Fibroblast of skin of abdomen (primary cell): ENCODE data around the gene IGFL1.
"Not testable (repeated sequence)": the region's sequence is repeated elsewhere in the genome, so short reads cannot be mapped to it uniquely, and the experiment has no call there.

ENCODE experiments used
- DNase-seq: peaks from one replicate; pipeline ENCODE4 v3.0.0-alpha.2; 2013

Gene IGFL1

GRCh38 chr19:46225558-46226004 is 4.0 kb upstream of the IGFL1 start:
- DNase-seq, result peak; percentile 22

GRCh38 chr19:46226438-46226973 is 3.0 kb upstream of the IGFL1 start:
- no peak for DNase-seq

DNA sequence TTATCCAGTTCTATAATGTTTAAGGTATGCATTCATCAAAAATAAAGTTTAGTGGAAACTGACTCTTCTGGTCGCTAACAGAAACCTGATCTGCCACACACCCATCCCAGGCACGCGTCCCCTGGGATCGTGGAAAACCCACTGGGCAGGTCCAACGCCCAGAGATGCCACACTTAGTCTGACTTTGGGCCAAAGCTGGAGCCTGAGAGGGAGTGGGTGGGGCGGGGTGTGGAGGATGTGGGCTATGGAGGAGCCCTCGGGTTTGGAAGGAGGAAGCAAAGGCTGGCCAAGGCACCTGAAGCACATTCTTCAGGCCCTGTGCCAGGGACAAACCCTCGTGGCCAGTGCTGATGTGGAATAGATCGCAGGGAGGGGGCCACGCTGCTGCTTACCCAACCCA is 2.5 kb downstream of the IGFL1 start:
- DNase-seq, result no peak

DNA sequence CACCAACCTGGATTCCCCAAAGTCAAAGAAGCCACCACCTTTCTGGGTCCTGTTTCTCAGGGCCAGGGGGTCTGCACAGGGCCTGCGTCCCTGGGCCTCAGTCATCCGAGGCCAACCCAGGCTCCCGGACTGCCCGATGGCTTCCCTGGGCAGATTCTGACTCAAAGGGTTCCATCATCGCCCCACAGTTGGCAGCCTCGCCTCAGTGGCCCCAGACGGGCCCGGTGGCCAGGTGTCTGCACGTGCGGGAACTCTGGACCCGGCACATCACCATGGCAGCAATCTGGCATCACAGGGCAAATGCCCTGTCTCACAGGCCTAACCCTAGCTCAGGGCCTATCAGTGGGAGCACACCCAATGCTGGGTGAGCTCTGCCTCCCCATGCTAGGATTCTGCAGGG is 2.9 kb downstream of the IGFL1 start:
- DNase-seq, result no peak

GRCh38 chr19:46232938-46233621 is 3.5 kb downstream of the IGFL1 start:
- no peak for DNase-seq

GRCh38 chr19:46233871-46234270 is 4.3 kb downstream of the IGFL1 start:
- not testable (repeated sequence) for DNase-seq

DNA sequence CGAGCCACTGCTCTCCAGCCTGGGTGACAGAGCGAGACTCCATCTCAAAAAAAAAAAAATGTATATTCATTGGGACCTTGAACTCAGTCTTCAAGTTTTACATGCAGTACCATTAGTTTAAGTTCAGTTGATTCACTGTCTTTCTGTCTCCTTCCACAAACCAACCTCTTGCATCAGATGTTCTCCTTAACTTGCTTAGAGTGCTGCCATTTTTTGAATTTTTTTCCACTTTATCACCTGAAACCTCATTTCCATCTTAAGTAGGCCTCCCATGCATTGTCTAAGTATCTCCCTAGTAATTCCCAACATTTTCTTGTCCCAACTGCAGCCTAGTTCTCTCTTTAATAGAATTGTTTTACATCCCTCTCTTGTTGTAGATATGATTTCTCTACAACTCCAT is 8.6 kb downstream of the IGFL1 start:
- DNase-seq, result peak; percentile 19

DNA sequence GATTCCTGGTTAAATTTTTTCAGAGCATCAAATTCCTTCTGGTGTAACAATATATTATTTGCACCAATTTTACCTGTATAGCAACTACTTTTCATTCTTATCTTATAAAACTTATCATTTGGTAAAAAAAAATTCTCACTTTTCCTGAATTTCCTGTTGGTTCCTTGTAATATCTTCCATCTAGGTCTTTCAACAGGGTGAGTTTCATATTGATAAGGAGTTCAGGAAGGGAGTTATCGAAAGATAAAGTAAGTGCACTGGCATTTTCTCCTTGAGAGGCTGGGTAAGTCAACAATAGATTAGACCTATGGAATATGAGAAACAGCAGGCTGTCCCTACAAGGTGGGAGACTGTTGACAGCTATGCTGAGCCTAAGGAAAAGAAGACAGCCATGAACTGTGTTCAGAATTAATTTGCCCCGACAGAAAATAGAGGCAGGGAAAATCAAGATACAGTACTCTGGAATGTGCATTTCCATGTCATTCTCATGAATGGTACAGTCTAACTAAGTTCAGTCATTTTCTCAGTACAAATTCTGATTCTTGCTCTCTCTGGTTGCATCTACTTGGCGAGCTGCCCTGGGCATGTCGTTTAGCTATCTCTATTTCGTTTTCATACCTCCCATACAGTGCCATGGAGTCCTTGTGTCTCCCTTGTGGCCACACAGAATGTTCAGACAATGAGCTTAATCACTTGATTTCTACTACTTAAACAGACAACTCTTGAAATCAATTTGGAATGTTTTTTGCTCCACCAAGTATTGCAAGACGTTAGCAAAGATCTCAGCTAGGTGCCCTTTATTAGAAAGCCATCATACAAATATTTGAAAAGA is 9.9 kb downstream of the IGFL1 start:
- DNase-seq, result no peak

DNA sequence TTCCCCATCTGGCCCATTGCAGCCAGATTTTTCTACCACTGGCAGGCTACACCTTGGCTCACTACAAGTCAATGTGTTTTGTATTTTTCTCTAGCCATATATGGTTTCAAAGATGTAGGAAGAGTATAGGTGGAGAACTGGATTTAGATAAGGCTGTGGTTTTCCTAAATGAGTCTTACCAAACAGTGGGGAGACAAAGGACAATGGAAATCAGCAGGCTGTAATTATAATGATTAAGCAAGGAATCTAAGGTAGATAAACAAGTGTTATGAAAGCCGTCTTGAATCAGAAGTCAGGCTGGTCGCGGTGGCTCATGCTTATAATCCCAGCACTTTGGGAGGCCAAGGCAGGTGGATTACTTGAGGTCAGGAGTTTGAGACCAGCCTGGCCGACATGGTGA is 11.2 kb downstream of the IGFL1 start:
- no peak for DNase-seq

GRCh38 chr19:46241626-46242025 is 12.1 kb downstream of the IGFL1 start:
- no peak for DNase-seq

DNA sequence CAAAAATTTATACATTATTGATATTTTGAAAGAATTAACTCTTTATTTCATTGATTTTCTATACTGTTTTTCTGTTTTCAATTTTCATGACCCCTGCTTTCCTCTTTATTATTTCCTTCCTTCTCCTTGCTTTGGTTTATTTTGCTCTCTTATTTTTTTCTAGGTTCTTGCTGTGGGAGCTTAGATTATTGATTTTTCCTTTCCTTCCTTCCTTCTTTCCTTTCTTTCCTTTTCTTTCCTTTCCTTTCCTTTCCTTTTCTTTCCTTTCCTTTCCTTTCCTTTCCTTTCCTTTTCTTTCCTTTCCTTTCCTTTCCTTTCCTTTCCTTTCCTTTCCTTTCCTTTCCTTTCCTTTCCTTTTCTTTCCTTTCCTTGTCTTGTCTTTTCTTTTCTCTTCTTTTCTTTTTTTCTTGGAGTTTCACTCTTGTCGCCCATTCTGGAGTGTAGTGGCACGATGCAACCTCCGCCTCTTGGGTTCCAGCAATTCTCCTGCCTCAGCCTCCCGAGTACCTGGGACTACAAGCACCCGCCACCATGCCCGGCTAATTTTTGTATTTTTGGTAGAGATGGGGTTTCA is 13.6 kb downstream of the IGFL1 start:
- DNase-seq, result not testable (repeated sequence)

DNA sequence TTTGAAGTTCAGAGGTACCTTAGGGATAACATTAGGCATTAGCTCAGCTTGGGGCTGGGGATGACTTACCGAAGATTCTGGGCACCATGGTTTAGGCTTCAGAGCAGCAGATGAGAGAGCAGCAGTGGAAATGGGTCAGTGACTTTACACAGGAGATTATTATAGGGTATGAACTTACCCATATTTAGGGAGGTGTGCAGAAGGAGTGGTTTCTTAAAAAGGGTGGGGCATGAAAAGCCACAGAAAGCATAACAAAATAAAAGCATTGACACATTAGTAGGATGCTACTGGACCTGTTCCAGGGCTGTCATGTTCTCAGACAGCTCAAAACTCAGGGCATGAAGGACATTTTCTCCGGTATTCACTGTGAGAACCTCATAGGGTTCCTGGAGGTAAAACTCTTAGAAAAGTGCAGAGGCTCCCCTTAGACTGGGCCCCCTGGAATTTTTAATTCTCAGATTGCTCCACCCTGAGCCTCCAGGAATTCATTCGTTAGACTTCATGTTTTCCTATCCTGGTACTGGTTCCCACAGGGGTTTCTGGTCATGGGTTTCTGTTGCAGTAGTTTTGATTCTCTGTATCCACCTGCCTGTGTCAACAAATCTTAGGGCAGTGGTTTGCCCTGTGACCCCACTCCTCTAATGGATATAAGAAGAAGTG is 20.7 kb downstream of the IGFL1 start:
- DNase-seq, result no peak

DNA sequence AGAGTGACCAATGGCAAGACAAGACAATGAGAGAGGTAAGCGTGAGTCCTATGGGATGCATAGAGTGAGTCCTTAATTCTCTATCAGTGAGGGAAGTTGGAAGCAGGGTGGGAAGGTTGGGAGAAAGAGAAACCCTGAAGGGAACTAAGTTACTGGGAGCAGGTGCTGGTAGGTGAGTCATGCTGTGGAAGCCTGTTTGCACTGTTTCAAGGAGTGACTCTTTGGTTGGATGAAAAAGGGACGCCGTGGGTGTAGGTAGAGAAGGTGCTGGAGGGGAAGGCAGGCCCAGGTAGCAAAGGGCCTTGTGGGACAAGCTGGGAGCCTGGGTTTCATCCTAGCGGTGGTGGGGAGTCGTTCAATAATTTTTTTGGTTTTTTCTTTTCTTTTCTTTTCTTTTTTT is 21.9 kb downstream of the IGFL1 start:
- DNase-seq, result no peak

DNA sequence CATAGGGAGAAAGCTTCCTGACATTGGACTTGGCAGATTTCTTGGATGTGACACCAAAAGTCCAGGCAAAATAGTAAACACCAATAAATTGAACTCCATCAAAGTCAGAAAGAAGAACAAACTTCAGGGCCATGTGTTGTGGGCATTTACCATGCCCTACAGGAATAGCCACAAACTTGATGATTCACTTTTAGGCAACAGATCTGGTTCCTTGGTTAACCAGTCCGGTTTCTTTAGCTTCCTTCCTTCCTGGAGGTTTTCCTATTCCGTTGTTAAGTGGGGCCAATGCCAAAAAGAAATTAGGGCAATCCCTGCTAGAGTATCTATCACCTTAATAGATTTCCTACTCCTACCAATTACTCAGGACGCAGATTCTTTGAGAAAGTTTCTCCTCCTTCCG is 25.2 kb downstream of the IGFL1 start:
- no peak for DNase-seq

GRCh38 chr19:46256855-46257254 is 27.3 kb downstream of the IGFL1 start:
- no peak for DNase-seq

- not testable (repeated sequence) for DNase-seq
Measured at GRCh38 chr19:46261501-46261900, 32.0 kb downstream of the IGFL1 start.

DNA sequence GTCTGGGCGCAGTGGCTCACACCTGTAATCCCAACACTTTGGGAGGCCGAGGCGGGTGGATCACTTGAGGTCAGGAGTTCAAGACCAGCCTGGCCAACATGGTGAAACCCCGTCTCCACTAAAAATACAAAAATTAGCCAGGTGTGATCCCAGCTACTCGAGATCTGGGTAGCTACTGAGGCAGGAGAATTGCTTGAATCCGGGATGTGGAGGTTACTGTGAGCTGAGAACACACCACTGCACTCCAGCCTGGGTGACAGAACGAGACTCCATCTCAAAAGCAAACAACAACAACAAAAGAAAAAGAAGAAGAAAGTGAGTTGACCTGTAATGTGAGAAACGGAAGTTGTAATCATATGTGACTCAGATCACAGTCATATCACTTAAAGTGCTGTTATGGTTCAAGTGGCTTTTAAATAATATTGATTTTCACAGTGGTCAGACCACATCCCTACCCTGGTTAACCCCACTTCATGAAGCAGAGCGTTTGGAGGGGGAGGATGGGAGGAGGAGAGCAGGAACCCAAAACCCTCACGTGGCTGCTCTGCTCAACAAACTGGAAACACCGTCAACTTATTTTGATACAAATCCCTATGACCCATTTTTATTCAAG is 33.2 kb downstream of the IGFL1 start:
- peak; percentile 47 for DNase-seq

DNA sequence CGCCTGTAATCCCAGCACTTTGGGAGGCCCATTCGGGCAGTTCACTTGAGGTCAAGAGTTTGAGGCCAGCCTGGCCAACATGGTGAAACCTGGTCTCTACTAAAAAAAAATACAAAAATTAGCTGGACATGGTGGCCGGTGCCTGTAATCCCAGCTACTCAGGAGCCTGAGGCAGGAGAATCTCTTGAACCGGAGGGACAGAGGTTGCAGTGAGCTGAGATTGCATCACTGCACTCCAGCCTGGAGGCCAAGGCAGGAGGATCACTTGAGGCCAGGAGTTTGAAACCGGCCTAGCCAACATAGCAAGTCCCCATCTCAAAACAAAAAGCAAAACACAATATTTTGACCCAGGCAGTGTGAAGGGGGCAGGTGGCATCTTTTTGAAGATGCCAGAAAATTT is 35.3 kb downstream of the IGFL1 start:
- not testable (repeated sequence) for DNase-seq

DNA sequence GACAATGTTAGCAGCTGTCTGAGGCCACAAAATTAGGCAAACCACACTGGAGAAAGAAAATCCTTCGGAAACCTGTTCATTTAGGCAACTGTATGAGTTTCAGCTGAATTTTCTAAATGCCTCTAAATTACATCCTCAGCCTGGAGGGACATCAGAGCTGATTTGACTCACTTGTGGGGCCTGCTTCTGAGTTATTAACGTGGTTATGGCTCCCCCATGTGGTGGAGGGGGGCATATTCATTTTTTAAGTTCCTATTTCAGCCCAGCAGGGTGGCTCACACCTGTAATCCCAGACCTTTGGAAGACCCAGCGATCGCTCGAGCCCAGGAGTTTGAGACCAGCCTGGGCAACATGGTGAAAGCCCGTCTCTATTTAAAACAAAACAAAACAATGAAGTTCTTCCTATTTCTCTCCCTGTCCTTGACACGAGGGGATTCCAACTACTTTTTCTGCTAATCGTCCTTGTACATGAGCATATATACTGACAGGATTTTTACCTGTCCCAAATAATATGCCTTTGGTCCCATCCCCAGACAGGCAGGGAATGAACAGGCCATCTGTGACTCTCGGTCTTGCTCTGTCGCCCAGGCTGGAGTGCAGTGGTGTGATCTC is 35.8 kb downstream of the IGFL1 start:
- peak; percentile 82 for DNase-seq

DNA sequence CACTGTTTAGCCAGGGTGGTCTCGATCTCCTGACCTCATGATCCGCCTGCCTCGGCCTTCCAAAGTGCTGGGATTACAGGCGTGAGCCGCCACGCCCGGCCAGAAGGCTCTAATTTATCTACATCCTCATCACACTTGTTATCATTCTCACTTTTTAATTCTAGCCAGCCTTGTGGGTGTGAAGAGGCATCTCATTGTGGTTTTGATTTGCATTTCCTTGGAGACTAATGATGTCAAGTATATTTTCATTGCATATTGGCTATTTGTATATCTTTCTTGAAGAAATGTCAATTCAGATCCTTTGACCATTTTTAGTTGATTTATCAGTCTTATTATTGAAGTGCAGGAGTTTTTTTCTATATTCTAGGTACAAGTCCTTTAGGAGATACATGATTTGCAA is 39.6 kb downstream of the IGFL1 start:
- no peak for DNase-seq

DNA sequence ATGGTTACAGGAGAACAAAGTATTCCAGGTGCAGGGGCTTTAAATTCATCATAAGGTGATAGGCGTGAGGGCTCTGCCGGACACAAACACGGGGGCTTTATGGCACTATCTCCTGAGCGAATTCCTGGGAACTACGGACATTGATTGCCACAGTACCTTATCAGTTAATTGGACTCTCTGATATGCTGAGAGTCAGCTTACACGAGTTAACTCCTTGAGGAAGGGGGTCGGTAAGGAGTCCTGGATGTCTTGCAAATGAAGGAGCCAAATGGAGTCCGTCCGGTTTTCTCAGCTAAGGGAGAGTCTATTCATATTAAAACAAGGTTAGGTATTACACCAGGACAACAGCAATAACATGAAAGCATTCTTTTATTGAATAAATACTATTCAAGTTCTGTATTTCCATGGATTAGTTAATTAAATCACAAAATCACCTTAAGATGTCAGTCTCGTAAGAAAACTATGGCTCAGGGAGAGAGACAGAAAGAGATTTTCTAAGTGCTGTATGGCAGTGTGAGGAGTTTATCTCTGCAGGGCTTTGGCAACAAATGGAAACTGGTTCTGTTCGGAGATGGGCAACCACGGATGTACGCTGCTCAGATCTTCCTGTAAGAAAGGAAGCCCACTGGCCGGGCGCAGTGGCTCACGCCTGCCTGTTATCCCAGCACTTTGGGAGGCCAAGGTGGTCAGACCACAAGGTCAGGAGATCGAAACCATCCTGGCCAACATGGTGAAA is 41.1 kb downstream of the IGFL1 start:
- no peak for DNase-seq
